ENCODE measurements around the gene SERHL2. TPM values are rescaled to one million over a fixed set of nuclear protein-coding genes. Genes with fewer than 3 reads are reported as not detected.
"Not testable (repeated sequence)": the region's sequence is repeated elsewhere in the genome, so short reads cannot be mapped to it uniquely, and the experiment has no call there.

The SERHL2 gene
- total and polyA plus RNA-seq, 2 donors from 2014 or later: 3.1 to 4.9 TPM

DNA sequence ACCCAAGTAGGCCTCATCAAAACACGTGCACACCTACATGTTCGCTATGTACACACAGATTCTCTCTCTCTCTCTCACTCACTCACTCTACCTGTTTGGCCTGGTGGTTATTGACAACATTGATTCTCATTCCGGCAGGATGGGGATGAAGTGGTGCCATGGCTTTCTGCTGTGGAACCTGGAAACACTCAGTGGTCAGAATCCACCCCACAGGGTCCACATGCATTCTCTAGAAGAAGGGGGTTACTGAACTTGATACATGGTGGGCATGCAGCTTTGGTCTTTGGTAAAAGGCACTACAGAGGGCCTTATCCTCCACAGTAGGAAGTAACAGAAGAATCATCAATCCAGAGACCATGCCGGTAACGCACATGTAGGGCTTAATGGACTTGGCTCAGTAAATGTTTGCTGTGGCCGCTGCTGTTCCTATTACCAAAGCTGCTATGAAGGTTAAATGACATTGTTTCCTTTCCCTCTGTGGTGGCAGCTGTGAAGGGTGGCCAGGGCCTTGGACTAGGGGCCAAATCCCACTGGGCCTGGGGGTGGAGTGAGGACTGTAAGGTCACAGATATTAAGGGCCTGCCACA is 48.2 kb downstream of the SERHL2 start:
- TF ChIP-seq CTCF (IDR thresholded peaks at IDR 0.05; ENCODE audit: borderline replicate concordance, extremely low read depth, insufficient read depth): no peak
- H3K4me1 ChIP-seq (ENCODE audit: control insufficient read depth in 2 of 3, insufficient read depth in 2 of 3, low read depth in 1 of 3, low read length in 3 of 3): peaks cover 0 to 10% (median 6%) of the 10 kb centered on the region in 3 donors
- H3K4me3 ChIP-seq (ENCODE audit: low read length in 3 of 3): no peak overlapping the region
- no peaks in the 10 kb centered on the region for H3K9me3 ChIP-seq (ENCODE audit: control insufficient read depth in 2 of 3, insufficient read depth in 1 of 3, low read length in 3 of 3)
- H3K27me3 ChIP-seq (ENCODE audit: control insufficient read depth, insufficient read depth, low read length): no peaks in the 10 kb centered on the region
- FAIRE-seq (no peak), DNase-seq (no peak)
- no peak overlapping the region for H3K27ac ChIP-seq (ENCODE audit: low read depth in 2 of 2, low read length in 2 of 2)
- intact Hi-C loops (cut with DNase I): no loop called here
- H3K36me3 ChIP-seq (ENCODE audit: control insufficient read depth in 2 of 3, insufficient read depth in 3 of 3, low read length in 3 of 3): peaks cover 9 to 40% (median 30%) of the 10 kb centered on the region in 3 donors
- H3K9ac ChIP-seq (ENCODE audit: low read length in 3 of 3): no peak overlapping the region

DNA sequence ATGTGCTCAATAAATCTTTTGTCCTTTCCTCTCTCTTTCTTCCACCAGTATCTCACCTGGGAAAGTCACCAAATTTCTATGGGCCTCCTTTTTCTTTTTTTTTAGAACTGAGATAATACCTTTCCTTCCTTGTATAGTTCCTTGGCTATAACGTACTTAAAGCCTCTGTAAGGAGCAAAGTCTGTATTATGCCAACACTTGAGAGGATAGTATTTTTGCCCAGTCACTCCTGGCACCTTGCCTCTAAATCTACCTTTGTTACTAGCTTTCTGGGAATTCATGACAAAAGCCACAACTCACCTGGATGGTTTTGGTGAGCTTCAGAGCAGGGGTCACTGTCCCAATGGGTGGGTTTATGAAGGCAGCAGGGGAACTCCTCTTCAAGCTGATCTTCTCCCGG is 48.7 kb downstream of the SERHL2 start:
- intact Hi-C loops (cut with DNase I): no loop called here
- DNase-seq (no peak), FAIRE-seq (no peak)
- Histone ChIP-seq H3K27me3 (ENCODE audit: control insufficient read depth, insufficient read depth, low read length) (no peaks in the 10 kb centered on the region), H3K9ac (ENCODE audit: low read length in 3 of 3) (no peak overlapping the region), H3K36me3 (ENCODE audit: control insufficient read depth in 2 of 3, insufficient read depth in 3 of 3, low read length in 3 of 3) (peaks cover 9 to 35% (median 26%) of the 10 kb centered on the region in 3 donors), H3K4me3 (ENCODE audit: low read length in 3 of 3) (no peak overlapping the region), H3K27ac (ENCODE audit: low read depth in 2 of 2, low read length in 2 of 2) (no peak overlapping the region), H3K9me3 (ENCODE audit: control insufficient read depth in 2 of 3, insufficient read depth in 1 of 3, low read length in 3 of 3) (no peaks in the 10 kb centered on the region), H3K4me1 (ENCODE audit: control insufficient read depth in 2 of 3, insufficient read depth in 2 of 3, low read depth in 1 of 3, low read length in 3 of 3) (peaks cover 0 to 10% (median 6%) of the 10 kb centered on the region in 3 donors)
- no peak for TF ChIP-seq CTCF (IDR thresholded peaks at IDR 0.05; ENCODE audit: borderline replicate concordance, extremely low read depth, insufficient read depth)

DNA sequence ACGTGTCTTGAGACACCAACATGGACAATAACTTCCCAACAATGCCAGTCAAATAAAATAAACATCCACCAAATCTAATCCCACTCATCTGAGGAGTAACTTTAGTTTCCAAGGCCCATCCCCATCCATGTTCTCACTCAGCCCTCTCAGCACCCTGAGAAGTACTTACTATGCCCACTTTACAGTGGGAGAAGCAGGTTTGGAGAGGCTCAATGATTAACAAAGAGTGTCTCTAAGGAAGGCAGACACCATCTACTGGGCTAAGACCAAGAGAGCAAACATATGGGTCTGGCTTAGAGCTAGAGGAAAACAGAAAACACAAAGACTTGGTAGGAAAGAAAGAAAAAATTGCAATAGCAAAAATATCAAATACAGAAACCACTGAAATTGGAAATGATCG is 49.7 kb downstream of the SERHL2 start:
- Histone ChIP-seq H3K9me3 (ENCODE audit: control insufficient read depth in 2 of 3, insufficient read depth in 1 of 3, low read length in 3 of 3) (no peaks in the 10 kb centered on the region), H3K4me3 (ENCODE audit: low read length in 3 of 3) (no peak overlapping the region), H3K36me3 (ENCODE audit: control insufficient read depth in 2 of 3, insufficient read depth in 3 of 3, low read length in 3 of 3) (peaks cover 9 to 33% (median 26%) of the 10 kb centered on the region in 3 donors), H3K27ac (ENCODE audit: low read depth in 2 of 2, low read length in 2 of 2) (no peak overlapping the region), H3K27me3 (ENCODE audit: control insufficient read depth, insufficient read depth, low read length) (no peaks in the 10 kb centered on the region), H3K9ac (ENCODE audit: low read length in 3 of 3) (no peak overlapping the region), H3K4me1 (ENCODE audit: control insufficient read depth in 2 of 3, insufficient read depth in 2 of 3, low read depth in 1 of 3, low read length in 3 of 3) (peaks cover 0 to 10% (median 6%) of the 10 kb centered on the region in 3 donors)
- FAIRE-seq (no peak), DNase-seq (no peak)
- no peak for TF ChIP-seq CTCF (IDR thresholded peaks at IDR 0.05; ENCODE audit: borderline replicate concordance, extremely low read depth, insufficient read depth)
- intact Hi-C loops (cut with DNase I): no loop called here

- peaks cover 0 to 16% (median 16%) of the 10 kb centered on the region in 3 donors for H3K4me1 ChIP-seq (ENCODE audit: control insufficient read depth in 2 of 3, insufficient read depth in 2 of 3, low read depth in 1 of 3, low read length in 3 of 3)
- H3K27ac ChIP-seq (ENCODE audit: low read depth in 2 of 2, low read length in 2 of 2): no peak overlapping the region
- no peak for TF ChIP-seq CTCF (IDR thresholded peaks at IDR 0.05; ENCODE audit: borderline replicate concordance, extremely low read depth, insufficient read depth)
- no peak overlapping the region for H3K4me3 ChIP-seq (ENCODE audit: low read length in 3 of 3)
- H3K36me3 ChIP-seq (ENCODE audit: control insufficient read depth in 2 of 3, insufficient read depth in 3 of 3, low read length in 3 of 3): peaks cover 4 to 23% (median 18%) of the 10 kb centered on the region in 3 donors
- H3K9ac ChIP-seq (ENCODE audit: low read length in 3 of 3): no peak overlapping the region
- no peak for DNase-seq
- FAIRE-seq: no peak
- H3K9me3 ChIP-seq (ENCODE audit: control insufficient read depth in 2 of 3, insufficient read depth in 1 of 3, low read length in 3 of 3): no peaks in the 10 kb centered on the region
- no peaks in the 10 kb centered on the region for H3K27me3 ChIP-seq (ENCODE audit: control insufficient read depth, insufficient read depth, low read length)
- intact Hi-C loops (cut with DNase I): no loop called here
Observed at GRCh38 chr22:42604403-42604802, 50.6 kb downstream of the SERHL2 start.

- H3K27ac ChIP-seq (ENCODE audit: low read depth in 2 of 2, low read length in 2 of 2); H3K27me3 ChIP-seq (ENCODE audit: control insufficient read depth, insufficient read depth, low read length); FAIRE-seq; H3K9ac ChIP-seq (ENCODE audit: low read length in 3 of 3); intact Hi-C loops (cut with DNase I); H3K36me3 ChIP-seq (ENCODE audit: control insufficient read depth in 2 of 3, insufficient read depth in 3 of 3, low read length in 3 of 3); H3K9me3 ChIP-seq (ENCODE audit: control insufficient read depth in 2 of 3, insufficient read depth in 1 of 3, low read length in 3 of 3); H3K4me3 ChIP-seq (ENCODE audit: low read length in 3 of 3): not testable (repeated sequence)
- peak in 1 of 5 donors; percentile 68 for DNase-seq
- peaks cover 6 to 34% (median 30%) of the 10 kb centered on the region in 3 donors for H3K4me1 ChIP-seq (ENCODE audit: control insufficient read depth in 2 of 3, insufficient read depth in 2 of 3, low read depth in 1 of 3, low read length in 3 of 3)
Observed at GRCh38 chr22:42607641-42608040, 53.9 kb downstream of the SERHL2 start.
